Stimulated activated CD8-positive, alpha-beta memory T cell treated with anti-CD3 and anti-CD28 coated beads, Interleukin-2, amount 100 ng/mL, for 1 hour (primary cell): Measurements from ENCODE around the gene CDH22.

Source experiments
- DNase-seq, 2 donors: peaks; one replicate each; pipeline ENCODE4 v3.0.0-alpha.2; 2020; ENCODE audit warnings: low read depth in 2 of 2

CDH22 gene

DNA sequence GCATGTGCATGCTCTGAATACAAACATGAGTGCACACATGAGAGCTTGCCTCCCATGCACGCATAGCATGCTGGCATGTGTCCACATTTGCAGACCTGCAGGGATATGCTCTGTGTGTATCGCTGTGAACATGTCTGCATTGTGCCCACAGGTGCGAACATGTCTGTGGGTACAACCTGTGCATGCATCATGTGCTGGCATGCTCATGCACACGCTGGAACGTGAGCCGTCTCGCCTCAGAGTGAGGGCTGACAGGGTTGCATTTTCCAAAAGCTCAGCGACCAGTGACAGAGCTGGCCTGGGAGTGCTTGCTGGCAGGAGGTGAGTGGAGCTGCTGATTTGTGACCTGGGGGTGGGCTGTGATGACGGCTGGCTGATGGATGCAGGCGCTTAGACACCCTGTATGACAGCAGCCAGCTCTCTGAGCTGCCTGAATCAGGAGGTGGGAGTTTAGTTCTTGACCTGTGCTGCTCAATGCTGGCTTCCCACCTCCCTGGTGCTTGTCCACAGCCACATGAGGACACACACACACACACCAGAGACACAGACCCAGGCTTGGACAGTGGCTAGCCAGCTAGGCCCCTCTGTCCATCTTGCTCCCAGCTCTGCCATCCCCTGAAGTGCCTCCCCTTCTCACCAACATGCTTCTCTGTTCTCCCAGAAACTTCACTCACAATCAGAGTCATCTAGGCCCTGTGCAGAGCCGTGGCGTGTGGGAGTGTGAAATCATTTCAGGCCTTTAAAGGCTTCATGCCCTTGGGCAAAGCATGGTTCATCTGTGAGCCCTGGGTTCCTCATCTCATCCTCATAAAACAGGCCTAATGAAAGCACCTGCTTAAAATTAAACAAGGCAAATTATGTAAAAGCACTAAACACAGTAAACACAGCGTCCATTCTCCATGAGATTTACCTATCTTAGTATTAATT is 138.8 kb downstream of the CDH22 start:
- DNase-seq = no peak

GRCh38 chr20:46168438-46168837 is 139.9 kb downstream of the CDH22 start:
- no peak for DNase-seq

DNA sequence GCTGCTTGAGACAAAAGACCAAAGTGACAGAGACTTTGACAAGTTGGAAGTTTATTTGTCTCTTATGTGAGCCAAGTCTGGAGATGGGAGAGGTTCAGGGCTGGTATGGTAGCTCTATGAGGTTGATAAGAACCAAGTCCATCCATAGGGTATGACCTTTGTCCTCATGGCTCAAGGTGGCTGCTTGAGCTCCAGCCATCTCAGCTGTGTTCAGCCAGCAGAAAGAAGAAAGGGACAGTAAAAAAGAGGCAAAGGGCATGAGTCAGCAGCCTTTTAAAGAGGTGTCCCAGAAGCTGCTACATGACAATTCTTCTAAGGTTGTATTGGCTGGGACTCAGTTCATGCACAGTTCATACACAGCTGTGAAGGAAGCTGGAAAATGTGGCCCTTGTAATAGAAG is 141.2 kb downstream of the CDH22 start:
- no peak for DNase-seq

- no peak for DNase-seq
Observed at GRCh38 chr20:46164254-46164653, 144.0 kb downstream of the CDH22 start.

GRCh38 chr20:46161921-46162320 is 146.4 kb downstream of the CDH22 start:
- DNase-seq = no peak

DNA sequence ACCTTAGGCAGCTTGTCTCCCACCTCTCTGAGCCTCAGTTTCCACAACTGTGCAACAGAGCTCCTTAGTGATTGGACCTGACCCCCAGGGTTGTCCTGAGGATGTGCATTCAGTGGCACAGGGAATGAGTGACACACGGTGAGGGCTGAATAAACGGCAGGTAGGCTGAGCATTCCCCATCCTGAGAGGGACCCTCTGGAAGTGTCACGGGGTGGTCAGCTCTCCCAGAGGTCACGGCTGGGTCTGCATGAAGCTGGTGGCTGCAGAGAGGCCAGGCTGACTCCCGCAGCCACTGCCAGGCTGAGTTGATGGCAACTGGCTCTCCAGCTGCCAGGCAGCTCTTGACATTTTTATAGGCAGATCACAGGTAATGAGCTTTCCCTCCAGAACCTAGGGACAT is 147.6 kb downstream of the CDH22 start:
- no peak for DNase-seq

DNA sequence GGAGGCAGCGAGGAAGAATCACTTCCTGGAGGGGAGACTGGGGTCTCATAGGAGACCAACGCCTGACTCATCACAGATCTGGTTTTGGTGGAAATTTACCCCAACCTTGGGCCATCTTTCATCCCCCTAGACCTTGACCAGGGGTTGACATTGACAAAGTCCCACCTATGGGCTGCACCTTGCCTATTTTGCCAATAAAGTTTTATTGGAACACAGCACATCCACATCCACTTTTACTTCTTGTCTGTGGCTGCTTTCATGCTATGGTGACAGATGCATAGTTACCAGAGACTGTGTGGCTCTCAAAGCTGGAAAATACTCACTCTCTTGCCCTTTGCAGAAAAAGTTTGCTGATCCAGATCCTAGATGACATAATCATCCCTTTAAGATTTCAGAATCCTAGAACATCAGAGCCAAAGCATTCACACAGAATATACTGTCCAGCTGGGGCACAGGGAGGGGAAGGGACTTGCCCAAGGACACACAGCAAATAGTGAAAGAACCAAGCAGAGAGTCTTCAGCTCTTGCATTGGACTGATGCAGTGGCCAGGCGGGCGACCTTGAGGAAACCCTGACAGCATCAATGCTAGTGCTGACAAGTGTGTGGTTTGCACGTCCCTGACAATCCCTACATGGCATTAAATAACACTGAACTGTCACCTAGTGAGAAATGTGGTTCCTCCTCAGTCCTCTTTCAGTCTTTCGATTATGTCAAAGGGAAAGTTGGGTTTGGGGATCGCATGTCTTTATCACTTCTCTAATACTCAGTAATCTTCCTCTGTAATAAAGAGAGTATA is 149.0 kb downstream of the CDH22 start:
- no peak for DNase-seq

DNA sequence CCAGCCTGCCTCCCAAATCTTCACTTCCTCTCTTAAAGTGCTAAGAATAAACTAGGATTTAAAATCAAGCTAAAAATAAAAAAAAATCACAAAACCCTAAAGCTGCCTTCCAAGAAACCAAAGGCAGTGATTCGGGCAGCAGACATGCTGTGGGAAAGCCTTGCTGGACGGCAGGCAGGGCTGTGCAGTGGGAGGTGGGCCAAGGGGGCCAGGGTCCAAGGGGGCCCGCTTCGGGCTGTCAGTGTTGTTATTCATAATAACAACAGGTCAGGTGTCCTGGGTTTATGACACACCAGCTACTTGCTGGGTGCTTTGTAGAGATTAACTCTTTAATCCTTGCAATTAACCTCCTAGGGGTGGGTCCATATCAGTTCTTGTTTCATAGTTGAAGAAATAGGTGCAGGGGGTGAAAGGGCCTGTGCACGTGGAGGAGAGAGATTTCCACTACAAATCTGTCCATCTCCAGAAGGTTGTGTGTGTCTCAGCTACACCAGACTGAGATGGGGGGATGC is 149.8 kb downstream of the CDH22 start:
- no peak for DNase-seq

- DNase-seq = no peak
Observed at GRCh38 chr20:46157625-46158024, 150.7 kb downstream of the CDH22 start.

- DNase-seq = no peak
Observed at GRCh38 chr20:46157076-46157592, 151.2 kb downstream of the CDH22 start.

DNA sequence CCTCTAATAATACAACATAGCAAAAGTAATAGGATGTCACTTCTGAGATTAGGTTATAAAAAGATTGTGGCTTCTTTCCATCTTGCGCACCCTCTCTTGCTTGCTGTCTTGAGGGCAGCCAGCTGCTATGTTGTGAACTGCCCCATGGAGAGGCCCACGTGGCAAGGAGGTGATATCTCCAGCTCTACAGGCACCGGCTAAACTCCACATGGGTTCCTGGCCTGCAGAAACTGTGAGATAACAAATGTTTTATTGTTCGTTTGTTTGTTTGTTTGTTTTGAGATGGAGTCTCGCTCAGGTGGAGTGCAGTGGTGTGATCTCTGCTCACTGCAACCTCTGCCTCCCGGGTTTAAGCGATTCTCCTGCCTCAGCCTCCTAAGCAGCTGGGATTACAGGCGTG is 152.2 kb downstream of the CDH22 start:
- no peak for DNase-seq

- no peak for DNase-seq
Observed at GRCh38 chr20:46154796-46155195, 153.5 kb downstream of the CDH22 start.

- DNase-seq = no peak
Observed at GRCh38 chr20:46154305-46154704, 154.0 kb downstream of the CDH22 start.

GRCh38 chr20:46152824-46153586 is 155.3 kb downstream of the CDH22 start:
- no peak for DNase-seq

DNA sequence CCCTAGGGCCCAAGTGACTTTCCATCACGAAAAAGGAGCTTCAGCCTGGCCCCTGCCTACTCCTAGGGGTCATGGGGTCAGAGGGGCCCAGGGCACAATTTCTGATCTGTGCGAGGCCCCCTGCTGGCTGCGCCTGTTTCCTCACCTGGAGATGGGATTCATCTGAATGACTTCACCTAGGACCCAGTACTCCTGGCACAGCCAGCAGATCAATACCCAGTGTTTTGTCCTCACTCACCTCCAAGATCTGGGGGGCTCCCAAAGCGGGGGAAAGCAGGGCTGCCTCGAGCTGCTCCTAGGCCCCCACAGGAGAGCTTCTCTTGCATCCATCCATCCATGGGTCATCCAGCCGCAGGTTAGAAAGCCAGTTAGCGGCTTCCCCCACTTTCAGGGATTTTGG is 156.4 kb downstream of the CDH22 start:
- no peak for DNase-seq

GRCh38 chr20:46150943-46151342 is 157.4 kb downstream of the CDH22 start:
- no peak for DNase-seq

DNA sequence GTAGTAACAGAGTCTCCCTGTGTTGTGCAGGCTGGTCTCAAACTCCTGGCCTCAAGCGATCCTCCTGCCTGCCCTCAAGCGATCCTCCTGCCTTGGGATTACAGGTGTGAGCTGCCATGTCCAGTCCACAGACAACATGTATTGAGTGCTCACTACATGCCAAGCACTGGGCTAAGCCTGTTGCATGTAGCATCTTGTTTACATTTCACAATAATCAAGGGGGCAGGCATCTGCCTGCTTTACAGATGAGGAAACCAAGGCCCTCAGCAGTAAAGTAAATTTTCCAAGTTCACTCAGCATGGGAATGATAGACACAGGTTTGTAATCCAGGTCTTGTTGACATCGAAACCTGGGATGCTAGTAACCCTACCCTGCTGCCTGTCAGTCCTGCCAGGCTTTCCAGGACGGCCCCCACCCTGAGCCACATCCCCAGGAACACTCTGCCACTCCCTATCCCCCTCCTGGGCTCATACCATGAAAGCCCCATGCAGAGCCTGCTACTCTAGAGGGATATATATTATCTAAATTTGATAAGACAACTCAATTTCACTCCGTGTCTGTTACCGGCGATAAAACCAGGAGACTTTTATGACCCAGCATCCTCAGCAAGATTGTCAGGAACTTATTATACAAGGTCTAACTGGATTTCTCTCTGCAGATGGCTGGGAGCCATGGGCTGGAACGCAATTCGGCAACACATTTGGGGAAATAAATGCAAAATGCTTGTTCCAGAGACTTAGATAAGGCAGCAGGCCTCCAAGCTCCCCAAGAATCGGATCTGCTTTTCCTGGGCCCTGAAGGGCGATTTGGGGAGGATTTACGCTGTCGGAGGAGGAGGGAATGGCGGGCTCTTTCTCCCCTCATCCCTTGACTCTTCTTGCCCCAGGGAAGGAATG is 159.7 kb downstream of the CDH22 start:
- no peak for DNase-seq

- DNase-seq = no peak
Observed at GRCh38 chr20:46145713-46146112, 162.6 kb downstream of the CDH22 start.

DNA sequence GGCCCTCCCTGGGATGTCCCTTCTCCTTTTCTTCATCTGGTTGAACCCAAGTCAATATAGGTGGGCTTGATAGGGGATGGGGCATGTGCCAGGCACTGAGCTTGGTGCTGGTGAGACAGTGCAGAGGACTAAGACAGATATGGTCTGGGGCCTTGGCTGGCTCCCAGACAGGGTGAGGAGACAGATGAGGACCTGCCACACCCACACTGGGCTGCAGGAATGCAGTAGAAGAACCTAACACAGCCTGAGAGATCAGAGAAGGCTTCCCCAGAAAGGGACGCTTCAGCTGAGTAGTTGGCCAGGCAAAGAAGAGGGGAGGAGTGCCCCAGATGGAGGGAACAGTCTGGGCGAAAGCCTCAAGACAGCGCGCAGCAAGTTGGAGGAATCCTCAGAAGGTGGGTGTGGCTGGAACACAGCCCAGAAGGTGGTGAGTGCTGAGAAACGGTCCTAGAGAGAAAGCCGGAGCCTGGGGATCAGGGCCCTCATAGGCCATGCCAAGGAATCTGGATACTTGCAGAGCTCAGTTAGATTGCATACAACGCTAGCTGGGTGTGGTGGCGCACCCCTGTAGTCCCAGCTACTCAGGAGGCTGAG is 163.8 kb downstream of the CDH22 start:
- no peak for DNase-seq

DNA sequence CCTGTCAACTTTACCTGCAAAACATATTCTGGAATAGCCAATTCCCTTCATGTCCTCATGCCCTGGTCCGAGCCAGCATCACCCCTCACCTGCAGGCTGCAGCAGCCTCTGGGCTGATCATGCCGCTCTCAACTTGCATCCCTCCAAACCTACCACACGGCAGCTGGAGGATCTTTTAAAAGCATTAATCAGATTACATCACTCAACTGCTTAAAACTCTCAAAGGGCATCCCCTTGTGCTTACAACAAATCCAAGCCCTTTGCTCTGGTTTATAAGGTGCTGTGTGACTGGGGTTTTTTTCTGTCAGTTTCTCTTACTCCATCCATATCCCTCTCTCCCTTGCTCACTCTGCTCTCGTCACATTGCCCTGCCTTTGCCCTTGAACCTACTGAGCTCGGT is 166.2 kb downstream of the CDH22 start:
- no peak for DNase-seq
